ENCODE data around the gene GTF2IRD1.
A peak's percentile ranks its signal among the peaks of the same experiment; 100 is the strongest.

Gene GTF2IRD1

GRCh38 chr7:74569501-74570075, 115.9 kb downstream of the GTF2IRD1 start:
- Histone ChIP-seq H3K4me1 (ENCODE audit: control insufficient read depth, insufficient read depth, low read length) (no peaks in the 10 kb centered on the region), H3K9ac (ENCODE audit: low read depth, low read length) (no peak overlapping the region), H3K4me3 (ENCODE audit: low read depth, low read length) (no peak overlapping the region), H3K27ac (ENCODE audit: low read depth, low read length) (no peak overlapping the region), H3K36me3 (ENCODE audit: control insufficient read depth, insufficient read depth, low read length) (no peaks in the 10 kb centered on the region), H3K9me3 (ENCODE audit: control insufficient read depth, insufficient read depth, low read length) (no peaks in the 10 kb centered on the region), H3K27me3 (ENCODE audit: control insufficient read depth, insufficient read depth, low read length) (no peaks in the 10 kb centered on the region)

DNA sequence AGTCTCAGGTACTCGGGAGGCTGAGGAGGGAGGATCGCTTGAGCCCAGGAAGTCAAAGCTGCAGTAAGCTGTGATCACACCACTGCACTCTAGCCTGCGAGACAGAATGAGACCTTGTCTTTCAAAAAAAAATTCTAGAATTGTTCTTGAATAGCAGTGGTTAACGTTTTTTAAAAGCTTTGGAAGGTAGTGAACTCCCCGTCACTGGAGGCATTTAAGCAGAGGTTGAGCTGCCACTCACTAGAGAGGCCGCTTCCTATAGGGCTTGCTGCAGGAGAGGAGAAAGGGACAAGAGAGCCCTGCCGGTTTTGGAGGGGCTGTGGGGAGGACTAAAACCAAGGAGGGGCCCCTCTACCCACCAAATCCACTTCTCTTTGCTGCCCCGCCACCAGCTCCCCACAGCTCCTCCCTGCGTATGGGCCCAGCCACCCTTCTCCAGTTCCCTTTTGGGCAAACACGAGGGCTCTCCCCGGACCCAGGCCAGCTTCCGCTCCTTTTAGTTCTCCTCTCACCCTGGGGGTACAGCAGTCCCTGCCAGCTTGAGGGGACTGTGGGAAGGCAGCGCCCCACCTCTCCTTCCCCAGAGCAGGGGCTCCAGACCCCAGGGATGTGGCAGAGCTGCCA, 116.9 kb downstream of the GTF2IRD1 start:
- no peaks in the 10 kb centered on the region for H3K4me1 ChIP-seq (ENCODE audit: control insufficient read depth, insufficient read depth, low read length)

GRCh38 chr7:74572301-74572979, 118.7 kb downstream of the GTF2IRD1 start:
- Histone ChIP-seq H3K9me3 (ENCODE audit: control insufficient read depth, insufficient read depth, low read length) (no peaks in the 10 kb centered on the region), H3K36me3 (ENCODE audit: control insufficient read depth, insufficient read depth, low read length) (no peaks in the 10 kb centered on the region), H3K4me3 (ENCODE audit: low read depth, low read length) (no peak overlapping the region), H3K9ac (ENCODE audit: low read depth, low read length) (no peak overlapping the region), H3K4me1 (ENCODE audit: control insufficient read depth, insufficient read depth, low read length) (no peaks in the 10 kb centered on the region), H3K27me3 (ENCODE audit: control insufficient read depth, insufficient read depth, low read length) (no peaks in the 10 kb centered on the region), H3K27ac (ENCODE audit: low read depth, low read length) (no peak overlapping the region)

More for the DNA sequence above, 116.9 kb downstream of the GTF2IRD1 start:
- Histone ChIP-seq H3K27ac (ENCODE audit: low read depth, low read length) (no peak overlapping the region), H3K9me3 (ENCODE audit: control insufficient read depth, insufficient read depth, low read length) (no peaks in the 10 kb centered on the region), H3K4me3 (ENCODE audit: low read depth, low read length) (no peak overlapping the region), H3K36me3 (ENCODE audit: control insufficient read depth, insufficient read depth, low read length) (no peaks in the 10 kb centered on the region), H3K9ac (ENCODE audit: low read depth, low read length) (no peak overlapping the region), H3K27me3 (ENCODE audit: control insufficient read depth, insufficient read depth, low read length) (no peaks in the 10 kb centered on the region)

- Histone ChIP-seq H3K4me1 (ENCODE audit: control insufficient read depth, insufficient read depth, low read length) (no peaks in the 10 kb centered on the region), H3K27ac (ENCODE audit: low read depth, low read length) (no peak overlapping the region)
Measured at GRCh38 chr7:74573512-74573911, 119.8 kb downstream of the GTF2IRD1 start.

GRCh38 chr7:74575083-74575784, 121.5 kb downstream of the GTF2IRD1 start:
- Histone ChIP-seq H3K9ac (ENCODE audit: low read depth, low read length) (no peak overlapping the region), H3K9me3 (ENCODE audit: control insufficient read depth, insufficient read depth, low read length) (no peaks in the 10 kb centered on the region), H3K27ac (ENCODE audit: low read depth, low read length) (no peak overlapping the region), H3K4me1 (ENCODE audit: control insufficient read depth, insufficient read depth, low read length) (0 out of 2 replicates have a peak, but pooled peaks cover 2% of the 10 kb centered on the region), H3K27me3 (ENCODE audit: control insufficient read depth, insufficient read depth, low read length) (no peaks in the 10 kb centered on the region), H3K36me3 (ENCODE audit: control insufficient read depth, insufficient read depth, low read length) (no peaks in the 10 kb centered on the region), H3K4me3 (ENCODE audit: low read depth, low read length) (no peak overlapping the region)

More at GRCh38 chr7:74573512-74573911, 119.8 kb downstream of the GTF2IRD1 start:
- Histone ChIP-seq H3K27me3 (ENCODE audit: control insufficient read depth, insufficient read depth, low read length) (no peaks in the 10 kb centered on the region), H3K36me3 (ENCODE audit: control insufficient read depth, insufficient read depth, low read length) (no peaks in the 10 kb centered on the region), H3K9ac (ENCODE audit: low read depth, low read length) (no peak overlapping the region), H3K9me3 (ENCODE audit: control insufficient read depth, insufficient read depth, low read length) (no peaks in the 10 kb centered on the region), H3K4me3 (ENCODE audit: low read depth, low read length) (no peak overlapping the region)

DNA sequence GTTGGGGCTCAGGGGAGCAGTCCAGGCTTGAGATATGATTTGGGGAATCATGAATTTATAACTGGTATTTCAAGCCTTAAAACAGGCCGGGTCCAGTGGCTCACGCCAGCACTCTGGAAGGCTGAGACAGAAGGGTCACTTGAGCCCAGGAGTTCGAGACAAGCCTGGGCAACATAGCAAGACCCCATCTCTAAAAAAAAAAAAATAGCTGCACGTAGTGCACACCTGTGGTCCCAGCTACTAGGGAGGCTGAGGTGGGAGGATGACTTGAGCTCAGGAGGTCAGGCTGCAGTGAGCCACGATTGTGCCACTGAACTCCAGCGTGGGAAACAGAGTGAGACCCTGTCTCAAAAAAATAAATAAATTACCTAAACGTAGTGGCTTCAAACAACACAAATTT, 122.1 kb downstream of the GTF2IRD1 start:
- H3K9me3 ChIP-seq (ENCODE audit: control insufficient read depth, insufficient read depth, low read length): no peaks in the 10 kb centered on the region
- H3K27ac ChIP-seq (ENCODE audit: low read depth, low read length): no peak overlapping the region
- no peak overlapping the region for H3K9ac ChIP-seq (ENCODE audit: low read depth, low read length)
- H3K36me3 ChIP-seq (ENCODE audit: control insufficient read depth, insufficient read depth, low read length): no peaks in the 10 kb centered on the region
- H3K27me3 ChIP-seq (ENCODE audit: control insufficient read depth, insufficient read depth, low read length): no peaks in the 10 kb centered on the region
- H3K4me1 ChIP-seq (ENCODE audit: control insufficient read depth, insufficient read depth, low read length): 0 out of 2 replicates have a peak, but pooled peaks cover 2% of the 10 kb centered on the region
- no peak overlapping the region for H3K4me3 ChIP-seq (ENCODE audit: low read depth, low read length)

DNA sequence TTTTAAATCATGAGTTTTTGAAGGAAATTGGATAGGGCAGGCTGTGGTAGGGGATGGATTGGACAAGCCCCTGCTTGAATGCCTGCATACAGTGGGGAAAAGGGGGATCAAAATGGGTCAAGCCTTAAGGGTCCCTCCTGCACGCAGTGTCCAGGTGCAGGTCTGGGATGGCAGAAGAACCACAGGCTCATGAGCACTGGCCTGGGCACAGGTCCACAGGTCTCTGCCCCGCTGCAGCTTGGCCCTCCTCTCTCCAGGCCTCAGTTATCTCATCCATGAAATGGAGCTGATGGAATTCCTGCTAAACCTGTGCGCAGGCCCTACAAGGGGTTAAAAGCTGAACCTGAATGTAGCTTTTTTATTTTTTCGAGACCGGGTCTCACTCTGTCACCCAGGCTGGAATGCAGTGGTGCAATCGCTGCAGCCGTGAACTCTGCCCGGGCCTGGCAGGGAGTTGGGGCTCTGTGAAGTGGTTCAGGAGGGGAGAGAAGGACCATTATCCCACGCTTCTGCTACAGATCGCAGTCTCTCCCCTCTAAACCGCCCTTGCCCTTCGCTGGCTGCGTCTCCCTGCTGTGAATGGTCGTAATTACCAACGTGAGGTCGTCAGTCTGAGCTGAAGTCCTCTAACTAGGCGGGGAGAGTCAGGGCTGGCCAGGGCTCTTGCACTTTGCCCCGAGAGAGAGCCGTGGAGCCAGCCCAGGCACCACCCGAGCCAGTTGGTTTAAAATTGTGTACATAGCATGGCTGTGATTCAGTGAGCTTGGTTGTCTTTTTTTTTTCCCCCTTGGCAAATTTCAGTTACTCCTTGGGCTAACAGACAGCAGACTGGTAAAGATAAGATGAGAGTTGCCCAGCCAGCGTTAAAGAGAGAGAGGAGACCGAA, 126.3 kb downstream of the GTF2IRD1 start:
- Histone ChIP-seq H3K9me3 (ENCODE audit: control insufficient read depth, insufficient read depth, low read length) (no peaks in the 10 kb centered on the region), H3K36me3 (ENCODE audit: control insufficient read depth, insufficient read depth, low read length) (no peaks in the 10 kb centered on the region), H3K9ac (ENCODE audit: low read depth, low read length) (no peak overlapping the region), H3K4me1 (ENCODE audit: control insufficient read depth, insufficient read depth, low read length) (0 out of 2 replicates have a peak, but pooled peaks cover 2% of the 10 kb centered on the region), H3K27ac (ENCODE audit: low read depth, low read length) (peak overlapping the region; percentile 39), H3K27me3 (ENCODE audit: control insufficient read depth, insufficient read depth, low read length) (no peaks in the 10 kb centered on the region), H3K4me3 (ENCODE audit: low read depth, low read length) (no peak overlapping the region)

DNA sequence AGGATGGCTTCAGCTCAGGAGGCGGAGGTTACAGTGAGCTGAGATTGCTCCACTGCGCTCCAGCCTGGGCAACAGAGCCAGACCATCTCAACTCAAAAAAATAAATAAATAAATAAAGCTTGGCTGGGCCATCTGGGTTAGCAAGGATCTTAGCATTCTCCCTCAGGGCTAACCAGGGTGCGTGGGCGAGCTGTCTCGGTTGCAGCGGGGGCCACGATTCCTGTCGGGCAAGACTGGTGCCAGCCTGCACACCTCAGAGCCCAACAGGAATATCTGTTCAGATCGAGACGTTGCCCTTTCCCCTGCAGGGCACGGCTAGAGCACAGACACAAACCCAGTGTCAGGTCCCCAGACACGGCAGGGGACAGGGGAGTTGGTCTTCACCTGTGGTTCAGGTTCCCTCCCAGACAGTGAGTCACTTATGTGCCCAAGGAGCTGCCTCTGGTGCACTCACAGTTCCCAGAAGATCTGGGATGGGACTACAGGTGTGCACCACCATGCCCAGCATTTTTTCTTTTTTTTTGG, 128.3 kb downstream of the GTF2IRD1 start:
- Histone ChIP-seq H3K4me3 (ENCODE audit: low read depth, low read length) (no peak overlapping the region), H3K36me3 (ENCODE audit: control insufficient read depth, insufficient read depth, low read length) (no peaks in the 10 kb centered on the region), H3K27ac (ENCODE audit: low read depth, low read length) (no peak overlapping the region), H3K27me3 (ENCODE audit: control insufficient read depth, insufficient read depth, low read length) (no peaks in the 10 kb centered on the region), H3K4me1 (ENCODE audit: control insufficient read depth, insufficient read depth, low read length) (0 out of 2 replicates have a peak, but pooled peaks cover 2% of the 10 kb centered on the region), H3K9me3 (ENCODE audit: control insufficient read depth, insufficient read depth, low read length) (no peaks in the 10 kb centered on the region), H3K9ac (ENCODE audit: low read depth, low read length) (no peak overlapping the region)

DNA sequence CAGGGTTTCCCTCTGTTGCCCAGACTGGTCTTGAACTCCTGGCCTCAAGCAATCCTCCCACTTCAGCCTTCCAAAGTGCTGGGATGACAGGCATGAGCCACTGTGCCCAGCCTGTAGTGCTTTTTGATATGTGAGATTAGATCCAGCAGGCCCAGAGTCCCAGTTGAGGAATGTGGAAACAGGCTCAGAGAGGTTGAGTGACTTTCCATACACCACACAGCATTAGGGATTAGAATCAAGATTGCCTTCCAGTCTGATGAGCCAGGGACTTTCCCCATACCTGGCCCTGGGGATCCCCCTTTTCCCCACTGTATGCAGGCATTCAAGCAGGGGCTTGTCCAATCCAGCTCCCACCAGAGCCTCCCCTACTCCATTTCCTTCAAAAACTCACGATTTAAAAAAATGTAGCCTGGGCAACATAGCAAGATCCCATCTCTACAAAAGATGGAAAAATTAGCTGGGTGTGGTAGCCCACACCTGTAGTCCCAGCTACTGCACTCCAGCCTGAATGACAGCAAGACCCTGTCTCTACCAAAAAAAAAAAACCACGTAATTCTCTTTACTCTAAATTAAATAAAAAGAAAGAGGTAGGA, 128.8 kb downstream of the GTF2IRD1 start:
- Histone ChIP-seq H3K9ac (ENCODE audit: low read depth, low read length) (no peak overlapping the region), H3K4me3 (ENCODE audit: low read depth, low read length) (no peak overlapping the region), H3K4me1 (ENCODE audit: control insufficient read depth, insufficient read depth, low read length) (0 out of 2 replicates have a peak, but pooled peaks cover 2% of the 10 kb centered on the region), H3K27me3 (ENCODE audit: control insufficient read depth, insufficient read depth, low read length) (no peaks in the 10 kb centered on the region), H3K27ac (ENCODE audit: low read depth, low read length) (no peak overlapping the region), H3K36me3 (ENCODE audit: control insufficient read depth, insufficient read depth, low read length) (no peaks in the 10 kb centered on the region), H3K9me3 (ENCODE audit: control insufficient read depth, insufficient read depth, low read length) (no peaks in the 10 kb centered on the region)

DNA sequence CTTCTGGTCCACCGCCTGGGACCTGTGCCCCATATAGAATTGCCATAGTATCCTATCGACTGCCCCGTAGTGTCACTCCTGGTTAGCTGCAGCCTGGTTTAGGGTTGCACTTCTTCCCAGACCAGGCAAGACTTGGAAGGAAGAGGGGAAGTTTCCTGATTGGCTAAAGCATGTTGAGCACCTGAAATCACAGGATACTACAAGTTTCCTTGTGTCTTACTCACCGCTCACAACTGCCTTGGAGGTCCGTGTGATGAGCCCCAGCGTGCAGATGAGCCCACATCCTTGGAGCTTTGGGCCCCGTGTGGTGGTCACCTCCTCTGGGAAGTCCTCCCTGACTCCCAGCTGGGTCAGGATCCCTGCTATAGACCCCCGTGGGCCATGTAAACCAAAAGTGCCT, 129.9 kb downstream of the GTF2IRD1 start:
- Histone ChIP-seq H3K27me3 (ENCODE audit: control insufficient read depth, insufficient read depth, low read length) (no peaks in the 10 kb centered on the region), H3K9ac (ENCODE audit: low read depth, low read length) (no peak overlapping the region), H3K4me1 (ENCODE audit: control insufficient read depth, insufficient read depth, low read length) (peaks cover 5% of the 10 kb centered on the region; the same call in 1 of the 2 replicates), H3K36me3 (ENCODE audit: control insufficient read depth, insufficient read depth, low read length) (no peaks in the 10 kb centered on the region), H3K27ac (ENCODE audit: low read depth, low read length) (peak overlapping the region; percentile 8), H3K4me3 (ENCODE audit: low read depth, low read length) (no peak overlapping the region), H3K9me3 (ENCODE audit: control insufficient read depth, insufficient read depth, low read length) (no peaks in the 10 kb centered on the region)

All from HUES48 (cell line).